ENCODE measurements around the gene ALKBH5. TPM values are rescaled to one million over a fixed set of nuclear protein-coding genes. Genes with fewer than 3 reads are reported as not detected.

The ALKBH5 gene
- total and polyA plus RNA-seq, 2 of the 8 experiments (the other 6 are each of a cell fraction or from before 2014, with no cell fraction given) = 63.7 to 86.4 TPM

DNA sequence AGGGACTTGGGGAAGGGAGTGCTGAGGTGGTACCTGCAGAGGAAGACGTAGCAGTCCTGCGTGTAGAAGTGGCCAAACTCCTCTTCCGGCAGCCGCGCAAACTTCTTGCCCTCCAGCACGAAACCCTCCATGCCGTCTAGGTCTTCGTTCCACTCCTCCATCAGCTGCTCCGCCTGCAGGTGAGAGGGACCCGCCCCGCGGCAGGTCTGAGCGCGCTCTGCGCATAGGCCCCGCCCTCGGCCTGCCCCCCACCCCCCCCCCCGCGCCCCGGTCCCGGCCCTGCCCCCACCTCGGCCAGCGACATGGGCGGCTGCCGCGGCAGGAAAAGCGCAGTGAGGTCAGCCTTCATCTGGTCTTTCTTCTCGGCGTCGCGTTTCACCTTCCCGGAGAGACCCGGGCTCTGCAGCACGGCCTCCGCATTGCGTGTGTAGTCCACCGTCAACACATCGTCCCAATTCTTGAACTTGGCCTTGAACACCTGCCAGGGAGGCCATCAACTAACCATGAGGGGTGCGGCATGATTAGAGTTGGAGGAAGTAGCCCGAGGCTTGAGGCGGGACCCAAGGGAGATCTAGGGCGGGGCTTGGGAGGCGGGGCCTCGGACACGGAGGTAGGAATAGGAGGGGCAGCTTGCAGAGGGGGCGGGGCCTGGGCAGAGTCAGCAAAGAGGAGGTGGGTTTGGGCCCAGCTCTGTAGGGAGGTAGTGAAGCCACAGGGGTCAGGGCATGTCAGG lies 63.4 kb downstream of the ALKBH5 start (continued):
- TF ChIP-seq KDM4A (IDR thresholded peaks at IDR 0.05; ENCODE audit: low read depth, low read length, severe bottlenecking) (peak; percentile 32), SIN3A (conservative IDR thresholded peaks at IDR 0.05 in 1 of 2, IDR thresholded peaks at IDR 0.05 in 1 of 2; ENCODE audit: low read depth in 1 of 2, low read length in 2 of 2) (peak in 1 of 2 experiments; percentile 48; a peak in 2 of 4 replicates), TBP (IDR thresholded peaks at IDR 0.05; ENCODE audit: low read depth, low read length) (peak; percentile 66; the same call in 1 of the 2 replicates), TAF7 (optimal IDR thresholded peaks at IDR 0.05; ENCODE audit: borderline replicate concordance, low read depth, low read length) (peak; percentile 71), CBX8 (IDR thresholded peaks at IDR 0.05; ENCODE audit: borderline replicate concordance, low read depth, low read length) (no peak), SAP30 (IDR thresholded peaks at IDR 0.05; ENCODE audit: insufficient read depth, insufficient replicate concordance, low read length) (peak; percentile 22)
- TF ChIP-seq, protein P1, sequence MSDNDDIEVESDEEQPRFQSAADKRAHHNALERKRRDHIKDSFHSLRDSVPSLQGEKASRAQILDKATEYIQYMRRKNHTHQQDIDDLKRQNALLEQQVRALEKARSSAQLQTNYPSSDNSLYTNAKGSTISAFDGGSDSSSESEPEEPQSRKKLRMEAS (IDR thresholded peaks at IDR 0.05) = peak; percentile 41; the same call in 1 of the 2 replicates
